HepG2 (cell line): Measurements from ENCODE around the gene EPB41L1. TPM values are rescaled to one million over a fixed set of nuclear protein-coding genes. Genes with fewer than 3 reads are reported as not detected.

ENCODE experiments used
- ARNT2 ChIP-seq: sonication (generic); formaldehyde crosslinking; IDR thresholded peaks from 2 replicates; pipeline ENCODE4 v1.8.0; 2022; ENCODE audit warnings: mild to moderate bottlenecking, low read depth, missing genetic modification reagents, moderate library complexity
- GLMP ChIP-seq: sonication (generic); formaldehyde crosslinking; IDR thresholded peaks from 2 replicates; pipeline ENCODE4 v1.9.0; 2021; ENCODE audit warnings: missing genetic modification reagents, mild to moderate bottlenecking, borderline replicate concordance
- GMEB1 ChIP-seq: sonication (generic); formaldehyde crosslinking; IDR thresholded peaks from 2 replicates; pipeline ENCODE4 v1.5.1; 2020; ENCODE audit warnings: missing genetic modification reagents, mild to moderate bottlenecking, borderline replicate concordance
- HIVEP1 ChIP-seq: sonication (generic); formaldehyde crosslinking; IDR thresholded peaks from 2 replicates; pipeline ENCODE4 v1.4.0; 2020; ENCODE audit warnings: mild to moderate bottlenecking, missing genetic modification reagents
- HNF4G ChIP-seq, 2 experiments: sonication (generic) in 1 of 2; formaldehyde crosslinking in 1 of 2; IDR thresholded peaks; 2 replicates each; pipeline versions ENCODE4 v1.4.0 to v1.6.1; 2011 to 2020; ENCODE audit warnings: borderline replicate concordance in 2 of 2, low read depth in 2 of 2, mild to moderate bottlenecking in 2 of 2, low read length in 1 of 2, missing genetic modification reagents in 1 of 2, moderate library complexity in 1 of 2
- MED8 ChIP-seq: sonication (generic); formaldehyde crosslinking; IDR thresholded peaks from 2 replicates; pipeline ENCODE4 v1.8.1; 2023; ENCODE audit warnings: mild to moderate bottlenecking, missing genetic modification reagents; ENCODE audit not compliant: insufficient replicate concordance
- MTERF4 ChIP-seq: sonication (generic); formaldehyde crosslinking; IDR thresholded peaks from 2 replicates; pipeline ENCODE4 v1.8.0; 2023; ENCODE audit warnings: mild to moderate bottlenecking, missing genetic modification reagents
- PITX1 ChIP-seq: sonication (generic); formaldehyde crosslinking; IDR thresholded peaks from 2 replicates; pipeline ENCODE4 v1.5.1; 2020; ENCODE audit warnings: mild to moderate bottlenecking, missing genetic modification reagents
- RBAK ChIP-seq: sonication (generic); formaldehyde crosslinking; IDR thresholded peaks from 2 replicates; pipeline ENCODE4 v1.5.1; 2020; ENCODE audit warnings: mild to moderate bottlenecking, missing genetic modification reagents
- TFDP1 ChIP-seq: IDR thresholded peaks from 2 replicates; pipeline ENCODE4 v1.6.1; 2016; ENCODE audit warnings: missing compliant biosample characterization, missing genetic modification reagents, borderline replicate concordance
- THRA ChIP-seq: sonication (generic); formaldehyde crosslinking; IDR thresholded peaks from 2 replicates; pipeline ENCODE4 v1.4.0; 2020; ENCODE audit warnings: missing genetic modification reagents, borderline replicate concordance
- ZFP1 ChIP-seq: IDR thresholded peaks from 2 replicates; pipeline ENCODE4 v1.6.1; 2016
- ZFP90 ChIP-seq: sonication (generic); formaldehyde crosslinking; IDR thresholded peaks from 2 replicates; pipeline ENCODE4 v1.8.0; 2022; ENCODE audit warnings: missing genetic modification reagents, mild to moderate bottlenecking, inconsistent platforms, borderline replicate concordance
- ZNF143 ChIP-seq: sonication (generic); formaldehyde crosslinking; IDR thresholded peaks from 2 replicates; pipeline ENCODE4 v1.4.0; 2020; ENCODE audit warnings: missing genetic modification reagents
- ZNF17 ChIP-seq: sonication (generic); formaldehyde crosslinking; IDR thresholded peaks from 2 replicates; pipeline ENCODE4 v1.5.0; 2020; ENCODE audit warnings: mild to moderate bottlenecking, missing genetic modification reagents
- ZNF33B ChIP-seq: sonication (generic); formaldehyde crosslinking; IDR thresholded peaks from 2 replicates; pipeline ENCODE4 v1.5.1; 2020; ENCODE audit warnings: mild to moderate bottlenecking, missing genetic modification reagents
- ZNF724P ChIP-seq: sonication (generic); formaldehyde crosslinking; IDR thresholded peaks from 2 replicates; pipeline ENCODE4 v1.8.0; 2022; ENCODE audit warnings: missing genetic modification reagents, borderline replicate concordance
- ZSCAN21 ChIP-seq: sonication (generic); formaldehyde crosslinking; IDR thresholded peaks from 2 replicates; pipeline ENCODE4 v1.8.0; 2022; ENCODE audit warnings: mild to moderate bottlenecking, missing genetic modification reagents, moderate library complexity, borderline replicate concordance
- ZZZ3 ChIP-seq: sonication (generic); formaldehyde crosslinking; IDR thresholded peaks from 2 replicates; pipeline ENCODE4 v1.4.0; 2020; ENCODE audit warnings: missing genetic modification reagents, mild to moderate bottlenecking, borderline replicate concordance
- polyA plus RNA-seq, 8 experiments: library from polyadenylated mRNA; depleted of rRNA in 3 of 8; stranded (reverse) in 7 of 8; unstranded in 1 of 8; fragments of >200 nt; fragmentation: Illumina TruSeq in 4 of 8; extraction: Trizol in 4 of 8; gene quantifications; 2 replicates each; pipeline versions ENCODE4 v1.2.1 to v1.2.3, GENCODE V29; 2011 to 2016; ENCODE audit warnings: low read depth in 4 of 8, missing spikeins in 1 of 8, mixed read lengths in 1 of 8; ENCODE audit not compliant: insufficient read depth in 1 of 8
- total RNA-seq, 5 experiments: library from RNA; depleted of rRNA; stranded (reverse); fragments of >200 nt; fragmentation: Illumina TruSeq; extraction: Trizol; gene quantifications; 2 replicates each; pipeline ENCODE4 v1.2.3, GENCODE V29; 2016; ENCODE audit warnings: low read depth in 1 of 5

Gene EPB41L1
- total and polyA plus RNA-seq, 2 of the 13 experiments (the other 11 are each of a cell fraction or from before 2014, with no cell fraction given) = 16.7 to 39.0 TPM

GRCh38 chr20:36235892-36236785 lies 81.6 kb downstream of the EPB41L1 start, which contains the start of gene AAR2 (continued):
- peak; percentile 91 for TF ChIP-seq ZFP90
- TF ChIP-seq ARNT2 (CRISPR knock-in tag) = peak; percentile 92
- TF ChIP-seq ZSCAN21 (CRISPR knock-in tag) = peak; percentile 63; the same call in 1 of the 2 replicates
- no peak for TF ChIP-seq ZNF17 (CRISPR knock-in tag)
- TF ChIP-seq THRA (CRISPR knock-in tag) = peak; percentile 89
- peak; percentile 85; the same call in 1 of the 2 replicates for TF ChIP-seq TFDP1 (CRISPR knock-in tag)
- TF ChIP-seq ZNF724P (CRISPR knock-in tag) = no peak
- TF ChIP-seq GLMP (CRISPR knock-in tag) = no peak
- peak; percentile 92 for TF ChIP-seq HIVEP1
- peak; percentile 99 for TF ChIP-seq ZZZ3 (CRISPR knock-in tag)
- TF ChIP-seq ZNF143 (CRISPR knock-in tag) = peak; percentile 76; the same call in 1 of the 2 replicates
- peak; percentile 96 for TF ChIP-seq ZFP1 (CRISPR knock-in tag)
- TF ChIP-seq GMEB1 (CRISPR knock-in tag) = peak; percentile 89
- TF ChIP-seq MTERF4 = peak; percentile 97
- TF ChIP-seq MED8 (CRISPR knock-in tag) = peak; percentile 96
- peak; percentile 88; the same call in 1 of the 2 replicates for TF ChIP-seq ZNF33B (CRISPR knock-in tag)
- peak; percentile 94 for TF ChIP-seq PITX1
- peak; percentile 78; the same call in 1 of the 2 replicates for TF ChIP-seq HNF4G (IDR thresholded peaks at IDR 0.05; ENCODE audit: borderline replicate concordance, low read depth, low read length)
- TF ChIP-seq HNF4G (CRISPR knock-in tag; IDR thresholded peaks at IDR 0.05; ENCODE audit: borderline replicate concordance, low read depth) = peak; percentile 16; the same call in 1 of the 2 replicates
- no peak; the same call in 1 of the 2 replicates for TF ChIP-seq RBAK (CRISPR knock-in tag)
